HS-27A (cell line): Measurements from ENCODE around the gene ZNF574.

Experiments
- DNase-seq: peaks from one replicate; pipeline ENCODE4 v3.0.0-alpha.2; 2012; ENCODE audit warnings: low read depth, missing footprints

Gene ZNF574

DNA sequence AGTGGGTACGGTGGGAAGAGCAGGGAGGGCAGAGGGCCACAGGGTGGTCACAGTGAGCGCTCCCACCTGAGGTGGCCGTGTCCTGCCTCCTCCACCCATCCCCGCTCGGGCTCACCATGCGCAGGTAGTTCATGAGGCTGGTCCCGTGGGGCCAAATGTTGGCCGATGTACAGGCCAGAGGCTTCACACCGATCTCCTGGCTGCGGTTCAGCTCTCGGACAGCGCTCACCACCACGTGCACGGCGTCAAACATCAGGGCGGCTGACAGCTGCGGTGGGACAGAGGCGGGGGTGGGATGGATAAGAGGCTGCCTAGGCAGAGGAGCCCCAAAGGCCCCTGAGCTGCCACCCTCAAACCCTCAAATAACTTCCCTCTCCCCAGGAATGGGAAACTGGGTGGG lies 21.8 kb upstream of the ZNF574 start:
- DNase-seq: no peak

GRCh38 chr19:42057846-42058245 lies 18.1 kb upstream of the ZNF574 start:
- no peak for DNase-seq

DNA sequence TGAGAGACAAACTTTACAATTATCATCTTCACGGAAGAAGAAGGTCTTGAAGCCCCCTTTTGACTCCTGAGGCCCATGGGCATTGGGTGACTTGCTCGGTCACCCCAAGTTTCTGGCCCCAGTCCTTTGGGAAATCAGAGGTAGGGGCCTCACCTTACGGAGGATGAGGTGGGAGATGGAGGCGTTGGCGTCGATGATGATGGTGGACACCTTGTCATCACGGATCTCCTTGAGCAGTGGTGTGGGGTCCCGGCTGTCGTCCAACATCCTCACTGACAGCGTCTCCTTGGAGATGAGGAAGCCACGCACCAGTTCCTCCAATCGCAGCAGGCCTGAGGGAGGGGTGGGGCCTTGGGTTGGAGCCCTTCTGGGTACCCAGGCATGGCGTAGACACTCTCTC lies 16.8 kb upstream of the ZNF574 start:
- no peak for DNase-seq

- no peak for DNase-seq
Observed at GRCh38 chr19:42060117-42060516, 15.8 kb upstream of the ZNF574 start.

DNA sequence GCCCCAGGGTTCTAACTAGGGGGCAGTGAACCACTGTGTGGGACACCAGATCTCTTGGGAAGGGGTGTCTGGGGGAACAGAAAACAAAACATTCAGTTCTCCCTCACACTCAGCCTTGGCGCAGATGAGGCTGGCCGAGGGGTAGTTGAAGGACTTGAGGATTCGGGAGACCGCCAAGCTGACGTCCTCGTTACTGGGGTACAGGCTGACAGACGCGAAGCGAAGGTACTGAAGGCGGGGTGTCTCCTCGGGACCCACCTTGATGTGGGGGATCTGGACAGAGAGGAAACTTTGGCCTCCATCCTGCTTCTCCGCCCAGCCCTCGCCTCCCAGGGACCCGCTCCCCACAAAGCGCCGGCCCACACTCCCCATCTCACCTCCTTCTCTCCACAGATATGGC lies 13.6 kb upstream of the ZNF574 start:
- DNase-seq: no peak

- DNase-seq: no peak
Observed at GRCh38 chr19:42064432-42064831, 11.5 kb upstream of the ZNF574 start.

GRCh38 chr19:42065051-42065450 lies 10.9 kb upstream of the ZNF574 start:
- DNase-seq: no peak

GRCh38 chr19:42065511-42065910 lies 10.5 kb upstream of the ZNF574 start:
- DNase-seq: no peak

- DNase-seq: no peak
Observed at GRCh38 chr19:42066075-42066754, 9.8 kb upstream of the ZNF574 start.

GRCh38 chr19:42067315-42067888 lies 8.6 kb upstream of the ZNF574 start:
- DNase-seq: no peak

DNA sequence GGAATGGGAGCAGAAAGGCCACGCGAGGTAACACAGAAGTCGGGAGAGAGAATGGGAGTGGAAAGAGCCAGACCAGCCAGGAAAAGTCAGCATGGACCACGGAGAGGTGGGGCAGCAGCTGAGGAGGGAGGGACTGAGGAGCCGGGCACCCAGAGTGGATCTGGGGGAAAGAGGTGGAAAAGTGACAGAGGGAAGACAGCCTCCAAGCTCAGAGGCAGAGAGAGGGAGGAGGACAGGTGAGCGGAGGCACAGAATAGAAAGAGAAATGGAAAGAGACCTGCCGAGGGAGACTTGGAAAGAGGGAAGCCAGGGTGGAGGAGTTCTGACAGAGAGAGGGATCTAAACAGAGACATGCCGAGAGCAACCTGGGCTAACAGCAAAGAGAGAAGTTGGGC lies 7.6 kb upstream of the ZNF574 start:
- DNase-seq: no peak

- DNase-seq: no peak
Observed at GRCh38 chr19:42068756-42069571, 7.0 kb upstream of the ZNF574 start.

DNA sequence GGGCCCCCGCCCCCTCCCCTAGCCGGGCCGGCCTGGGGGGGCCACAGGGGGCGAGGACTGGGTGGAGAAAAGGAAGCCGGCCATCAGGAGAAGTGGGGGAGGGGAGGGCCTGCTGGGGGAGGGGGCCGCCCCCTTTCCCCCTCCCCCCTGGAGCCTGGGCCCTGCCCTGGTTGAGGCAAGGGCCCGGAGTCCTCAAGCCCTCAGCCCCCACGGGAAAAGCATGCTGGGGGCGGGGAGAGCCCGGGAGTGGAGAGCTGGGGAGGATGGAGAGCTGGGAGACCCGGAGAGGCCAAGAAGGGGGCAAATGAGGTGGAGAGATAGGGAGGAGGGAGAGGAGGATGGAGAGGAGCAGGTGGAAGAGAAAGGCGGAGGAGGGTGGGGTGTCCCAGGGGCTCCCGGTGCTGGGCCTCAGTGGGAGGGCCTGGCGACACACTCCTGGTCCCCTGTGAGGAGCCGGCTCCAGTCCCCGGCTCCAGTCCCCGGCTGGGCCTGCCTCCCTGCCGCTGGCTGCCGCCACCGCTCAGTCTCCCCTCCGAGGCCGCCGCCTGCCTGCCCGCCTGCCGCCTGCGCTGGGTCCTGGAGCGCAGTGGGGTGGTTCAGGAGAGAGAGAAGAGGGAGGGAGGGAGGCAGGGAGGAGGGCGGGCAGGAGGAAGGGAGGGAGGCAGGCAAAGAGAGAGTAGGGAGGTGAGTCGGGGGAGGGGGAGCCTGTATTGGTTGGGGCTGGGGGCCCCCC lies 6.2 kb upstream of the ZNF574 start, which contains the start of gene GRIK5:
TSS of gene GRIK5 (minus strand) at position 588 of the 733 bp plus-strand sequence. CDS start 4,436 bp downstream, outside the sequence.
- no peak for DNase-seq

GRCh38 chr19:42071247-42071646 lies 4.7 kb upstream of the ZNF574 start:
- no peak for DNase-seq

- no peak for DNase-seq
Observed at GRCh38 chr19:42074513-42075363, 1.2 kb upstream of the ZNF574 start.

- DNase-seq: no peak
Observed at GRCh38 chr19:42075364-42075615, 676 bp upstream of the ZNF574 start.

GRCh38 chr19:42076380-42076944 lies 496 bp downstream of the ZNF574 start:
- no peak for DNase-seq

DNA sequence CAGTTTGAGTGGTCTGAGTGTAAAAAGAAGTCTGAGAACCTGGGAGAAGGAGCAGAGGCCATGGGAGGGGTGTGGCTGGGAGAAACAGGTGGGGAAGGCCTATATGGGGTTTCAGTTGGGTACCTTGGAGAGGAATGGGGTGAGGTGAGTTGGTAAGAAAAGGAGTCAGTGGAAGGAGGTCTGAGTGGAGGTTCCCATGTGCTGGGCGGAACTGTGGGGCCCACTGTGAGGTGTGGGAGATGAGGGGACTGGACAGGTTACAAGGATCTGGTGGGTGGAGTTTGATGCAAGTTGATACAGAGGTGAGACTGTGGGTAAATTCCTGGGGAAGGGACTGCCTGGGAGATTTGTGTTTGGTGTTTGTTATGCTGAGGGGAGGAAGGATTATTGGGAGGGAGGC lies 2.1 kb downstream of the ZNF574 start:
- DNase-seq: no peak

- no peak for DNase-seq
Observed at GRCh38 chr19:42078538-42079275, 2.7 kb downstream of the ZNF574 start.

GRCh38 chr19:42079276-42079669 lies 3.3 kb downstream of the ZNF574 start:
- no peak for DNase-seq
